Peyer's patch (tissue), 4 donors: ENCODE results near the gene PGPEP1. TPM values are rescaled to one million over a fixed set of nuclear protein-coding genes. Genes with fewer than 3 reads are reported as not detected.

Source experiments
- DNase-seq, 3 donors: peaks; one replicate each; pipeline ENCODE4 v3.0.0-alpha.2; 2017 to 2019
- H3K27ac ChIP-seq, 4 donors: fragments of 200-600 bp; sonication (generic); one replicate each; pipeline ENCODE4 v1.5.1; 2016 to 2019
- H3K27me3 ChIP-seq, 2 donors: fragments of 200-600 bp; sonication (generic); one replicate each; pipeline ENCODE4 v1.5.1; 2019
- H3K36me3 ChIP-seq, 3 donors: fragments of 200-600 bp; sonication (generic); one replicate each; pipeline ENCODE4 v1.5.1; 2016 to 2019
- H3K4me1 ChIP-seq, 4 donors: fragments of 200-600 bp; sonication (generic); one replicate each; pipeline ENCODE4 v1.5.1; 2016 to 2019
- H3K4me3 ChIP-seq, 4 donors: fragments of 200-600 bp; sonication (generic); 1 replicate in 3 of 4; 2 replicates in 1 of 4; pipeline ENCODE4 v1.5.1; 2016 to 2019; ENCODE audit warnings: mild to moderate bottlenecking in 1 of 4
- H3K9me3 ChIP-seq, 4 donors: fragments of 200-600 bp; sonication (generic); one replicate each; pipeline ENCODE4 v1.5.1; 2016 to 2019; ENCODE audit warnings: mild to moderate bottlenecking in 1 of 4
- POLR2A ChIP-seq, 2 donors: fragments of 450-650 bp; IDR thresholded peaks; one replicate each; pipeline ENCODE4 v1.5.1; 2017; ENCODE audit warnings: antibody characterized with exemption in 2 of 2, mild to moderate bottlenecking in 2 of 2, moderate library complexity in 2 of 2
- total RNA-seq, 4 donors: library from RNA; depleted of rRNA; stranded (reverse); fragments of >200 nt; gene quantifications; one replicate each; pipeline ENCODE4 v1.1.0, GENCODE V29; 2016
- TF ChIP-seq, protein P1 (sequence below), 6 experiments: fragments of 450-650 bp in 4 of 6; fragments of 200-600 bp in 2 of 6; sonication (generic) in 1 of 6; IDR thresholded peaks; one replicate each; pipeline ENCODE4 v1.5.1; 2017 to 2019; ENCODE audit warnings: antibody characterized with exemption in 6 of 6, mild to moderate bottlenecking in 3 of 6, moderate library complexity in 1 of 6

Gene PGPEP1
- total RNA-seq, 4 donors from 2014 or later: 45.4 to 138 (median 89.2) TPM

GRCh38 chr19:18329035-18329376 lies 11.4 kb upstream of the PGPEP1 start:
- H3K27ac ChIP-seq: peak overlapping the region in 3 of 4 donors; percentile 41 to 76 (median 70)
- H3K4me3 ChIP-seq: peak overlapping the region in 1 of 4 donors; percentile 24
- H3K36me3 ChIP-seq: no peaks in the 10 kb centered on the region
- TF ChIP-seq, protein P1, sequence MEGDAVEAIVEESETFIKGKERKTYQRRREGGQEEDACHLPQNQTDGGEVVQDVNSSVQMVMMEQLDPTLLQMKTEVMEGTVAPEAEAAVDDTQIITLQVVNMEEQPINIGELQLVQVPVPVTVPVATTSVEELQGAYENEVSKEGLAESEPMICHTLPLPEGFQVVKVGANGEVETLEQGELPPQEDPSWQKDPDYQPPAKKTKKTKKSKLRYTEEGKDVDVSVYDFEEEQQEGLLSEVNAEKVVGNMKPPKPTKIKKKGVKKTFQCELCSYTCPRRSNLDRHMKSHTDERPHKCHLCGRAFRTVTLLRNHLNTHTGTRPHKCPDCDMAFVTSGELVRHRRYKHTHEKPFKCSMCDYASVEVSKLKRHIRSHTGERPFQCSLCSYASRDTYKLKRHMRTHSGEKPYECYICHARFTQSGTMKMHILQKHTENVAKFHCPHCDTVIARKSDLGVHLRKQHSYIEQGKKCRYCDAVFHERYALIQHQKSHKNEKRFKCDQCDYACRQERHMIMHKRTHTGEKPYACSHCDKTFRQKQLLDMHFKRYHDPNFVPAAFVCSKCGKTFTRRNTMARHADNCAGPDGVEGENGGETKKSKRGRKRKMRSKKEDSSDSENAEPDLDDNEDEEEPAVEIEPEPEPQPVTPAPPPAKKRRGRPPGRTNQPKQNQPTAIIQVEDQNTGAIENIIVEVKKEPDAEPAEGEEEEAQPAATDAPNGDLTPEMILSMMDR (IDR thresholded peaks at IDR 0.05): no peak
- no peak for TF ChIP-seq POLR2A (IDR thresholded peaks at IDR 0.05)
- no peak for DNase-seq
- H3K9me3 ChIP-seq: no peaks in the 10 kb centered on the region
- H3K27me3 ChIP-seq: no peaks in the 10 kb centered on the region
- H3K4me1 ChIP-seq: peaks cover 0 to 17% (median 3%) of the 10 kb centered on the region in 4 donors

- no peak for TF ChIP-seq POLR2A (IDR thresholded peaks at IDR 0.05)
- TF ChIP-seq, protein P1 (IDR thresholded peaks at IDR 0.05): no peak
- Histone ChIP-seq H3K9me3 (no peaks in the 10 kb centered on the region), H3K36me3 (no peaks in the 10 kb centered on the region), H3K27me3 (no peaks in the 10 kb centered on the region), H3K27ac (no peak overlapping the region), H3K4me3 (no peak overlapping the region), H3K4me1 (peaks cover 0 to 11% (median 3%) of the 10 kb centered on the region in 4 donors)
- DNase-seq: no peak
Observed at GRCh38 chr19:18330868-18331267, 9.5 kb upstream of the PGPEP1 start.

DNA sequence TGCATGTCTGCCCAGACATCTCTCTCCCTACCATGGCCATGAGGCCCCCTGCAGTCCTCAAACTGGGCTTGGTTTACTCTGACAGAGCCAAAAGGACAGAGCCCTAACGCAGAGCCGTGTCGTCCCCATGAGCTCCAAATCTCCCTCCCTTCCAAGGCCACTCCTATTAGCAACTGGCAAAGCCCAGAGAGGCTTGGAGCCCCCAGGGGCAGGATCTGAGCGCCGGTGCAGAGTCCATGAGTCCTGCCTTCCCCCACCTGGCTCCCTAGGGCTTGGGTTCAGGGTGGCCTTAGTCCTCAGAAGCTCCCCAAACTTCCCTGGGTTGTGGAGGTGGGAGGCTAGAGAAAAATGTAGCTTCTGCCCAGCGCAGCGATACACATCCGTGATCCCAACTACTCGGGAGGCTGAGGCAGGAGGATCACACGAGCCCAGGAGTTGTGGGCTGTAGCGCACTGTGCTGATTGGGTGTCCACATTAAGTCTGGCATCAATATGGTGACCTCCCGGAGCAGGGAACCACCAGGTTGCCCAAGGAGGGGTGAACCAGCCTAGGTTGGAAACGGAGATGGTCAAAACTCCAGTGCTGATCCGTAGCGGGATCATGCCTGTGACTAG lies 7.4 kb upstream of the PGPEP1 start:
- H3K9me3 ChIP-seq: no peaks in the 10 kb centered on the region
- H3K27me3 ChIP-seq: no peaks in the 10 kb centered on the region
- no peak for DNase-seq
- TF ChIP-seq, protein P1 (IDR thresholded peaks at IDR 0.05): no peak
- TF ChIP-seq POLR2A (IDR thresholded peaks at IDR 0.05): no peak
- no peak overlapping the region for H3K27ac ChIP-seq
- no peak overlapping the region for H3K4me3 ChIP-seq
- H3K4me1 ChIP-seq: peaks cover 0 to 11% (median 3%) of the 10 kb centered on the region in 4 donors
- H3K36me3 ChIP-seq: no peaks in the 10 kb centered on the region

DNA sequence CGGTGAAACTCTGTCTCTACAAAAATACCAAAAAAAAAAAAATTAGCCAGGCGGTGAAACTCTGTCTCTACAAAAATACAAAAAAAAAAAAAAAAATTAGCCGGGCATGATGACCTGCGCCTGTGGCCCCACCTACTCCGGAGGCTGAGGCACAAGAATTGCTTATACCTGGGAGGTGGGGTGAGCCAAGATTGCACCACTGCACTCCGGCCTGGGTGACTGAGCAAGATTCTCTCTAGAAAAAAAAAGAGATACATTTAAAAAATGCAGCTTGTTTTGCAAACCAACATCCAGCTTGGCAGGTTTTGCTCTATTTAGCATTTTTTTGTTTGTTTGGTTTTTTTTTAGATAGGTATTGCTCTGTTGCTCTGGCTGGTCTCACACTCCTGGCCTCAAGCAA lies 6.7 kb upstream of the PGPEP1 start:
- DNase-seq: no peak

DNA sequence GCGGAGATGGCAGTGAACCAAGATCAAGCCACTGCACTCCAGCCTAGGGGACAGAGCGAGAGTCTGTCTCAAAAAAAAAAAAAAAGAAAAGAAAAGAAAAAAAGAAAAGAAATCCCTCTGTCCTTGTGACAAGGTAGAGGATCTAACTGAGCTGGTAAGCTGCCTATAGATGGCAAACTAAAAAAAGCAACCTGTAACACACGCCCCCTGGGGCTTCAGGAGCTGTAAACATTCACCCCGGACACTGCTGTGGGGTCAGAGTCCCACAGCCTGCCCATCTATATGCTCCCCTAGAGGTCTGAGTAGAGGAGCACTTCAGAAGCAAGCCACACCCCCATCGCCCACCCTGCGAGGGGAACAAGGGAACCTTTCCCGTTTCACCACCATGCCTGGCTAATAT lies 4.3 kb upstream of the PGPEP1 start:
- H3K36me3 ChIP-seq: no peaks in the 10 kb centered on the region
- no peaks in the 10 kb centered on the region for H3K27me3 ChIP-seq
- H3K4me3 ChIP-seq: no peak overlapping the region
- H3K4me1 ChIP-seq: peaks cover 0 to 12% (median 0%) of the 10 kb centered on the region in 4 donors
- no peak for DNase-seq
- H3K9me3 ChIP-seq: no peaks in the 10 kb centered on the region
- no peak overlapping the region for H3K27ac ChIP-seq
- TF ChIP-seq, protein P1 (IDR thresholded peaks at IDR 0.05): no peak
- no peak for TF ChIP-seq POLR2A (IDR thresholded peaks at IDR 0.05)

More for the DNA sequence above, 6.7 kb upstream of the PGPEP1 start:
- H3K36me3 ChIP-seq: no peaks in the 10 kb centered on the region
- no peaks in the 10 kb centered on the region for H3K27me3 ChIP-seq
- H3K9me3 ChIP-seq: no peaks in the 10 kb centered on the region
- H3K4me1 ChIP-seq: peaks cover 0 to 10% (median 2%) of the 10 kb centered on the region in 4 donors
- no peak overlapping the region for H3K27ac ChIP-seq
- TF ChIP-seq, protein P1 (IDR thresholded peaks at IDR 0.05): no peak
- no peak for TF ChIP-seq POLR2A (IDR thresholded peaks at IDR 0.05)
- no peak overlapping the region for H3K4me3 ChIP-seq
